Fibroblast of lung (primary cell): Measurements from ENCODE around the gene NUP214. TPM values are rescaled to one million over a fixed set of nuclear protein-coding genes. Genes with fewer than 3 reads are reported as not detected.

Experiments
- DNase-seq, 2 donors: peaks; one replicate each; pipeline versions ENCODE4 v3.0.0 to v3.0.0-alpha.2; 2010; ENCODE audit warnings: low read depth in 2 of 2
- H2AFZ ChIP-seq: 2 replicates; pipeline ENCODE4 v1.5.1; 2012; ENCODE audit warnings: low read length, control low read depth, inconsistent platforms
- H3K27ac ChIP-seq: 2 replicates; pipeline ENCODE4 v1.5.1; 2011; ENCODE audit warnings: low read length, control low read depth; ENCODE audit not compliant: insufficient read depth
- H3K27me3 ChIP-seq: 2 replicates; pipeline ENCODE4 v1.5.1; 2011; ENCODE audit warnings: mild to moderate bottlenecking, low read length; ENCODE audit not compliant: control insufficient read depth, insufficient read depth
- H3K36me3 ChIP-seq: 2 replicates; pipeline ENCODE4 v1.5.1; 2011; ENCODE audit warnings: low read length; ENCODE audit not compliant: control insufficient read depth, insufficient read depth
- H3K4me1 ChIP-seq: 2 replicates; pipeline ENCODE4 v1.5.1; 2011; ENCODE audit warnings: low read length; ENCODE audit not compliant: control insufficient read depth, insufficient read depth; ENCODE audit errors: extremely low read depth
- H3K4me2 ChIP-seq: 2 replicates; pipeline ENCODE4 v1.5.1; 2011; ENCODE audit warnings: low read length, control low read depth; ENCODE audit not compliant: insufficient read depth; ENCODE audit errors: extremely low read depth
- H3K4me3 ChIP-seq, 4 experiments: fragments of 200-600 bp in 1 of 4; sonication (generic) in 1 of 4; replicated peaks in 1 of 4; 2 replicates each; pipeline ENCODE4 v1.5.1; 2011 to 2016; ENCODE audit warnings: low read length in 4 of 4, low read depth in 3 of 4, mild to moderate bottlenecking in 3 of 4, control low read depth in 2 of 4, inconsistent platforms in 1 of 4, mixed read lengths in 1 of 4; ENCODE audit not compliant: insufficient read depth in 1 of 4; ENCODE audit errors: control extremely low read depth in 1 of 4
- H3K79me2 ChIP-seq: 2 replicates; pipeline ENCODE4 v1.5.1; 2012; ENCODE audit warnings: mild to moderate bottlenecking, low read length, inconsistent platforms; ENCODE audit not compliant: control insufficient read depth, insufficient read depth
- H3K9ac ChIP-seq: 2 replicates; pipeline ENCODE4 v1.5.1; 2011; ENCODE audit warnings: mild to moderate bottlenecking, low read length, control low read depth; ENCODE audit not compliant: insufficient read depth
- H3K9me3 ChIP-seq: 2 replicates; pipeline ENCODE4 v1.5.1; 2012; ENCODE audit warnings: low read depth, low read length; ENCODE audit not compliant: control insufficient read depth, insufficient read depth
- H4K20me1 ChIP-seq: 2 replicates; pipeline ENCODE4 v1.5.1; 2011; ENCODE audit warnings: low read length; ENCODE audit not compliant: control insufficient read depth, insufficient read depth; ENCODE audit errors: extremely low read depth
- CTCF ChIP-seq, 2 donors: IDR thresholded peaks in 1 of 2; conservative IDR thresholded peaks in 1 of 2; 1 replicate in 1 of 2; 2 replicates in 1 of 2; pipeline ENCODE4 v1.5.1; 2011 to 2012; ENCODE audit warnings: low read length in 2 of 2, control low read depth in 1 of 2, inconsistent platforms in 1 of 2, low read depth in 1 of 2, mild to moderate bottlenecking in 1 of 2
- EZH2 ChIP-seq: IDR thresholded peaks from 2 replicates; pipeline ENCODE4 v1.5.1; 2012; ENCODE audit warnings: low read length, control low read depth, mild to moderate bottlenecking; ENCODE audit errors: missing control alignments
- polyA plus RNA-seq, 2 donors: library from polyadenylated mRNA; depleted of rRNA in 1 of 2; stranded (reverse) in 1 of 2; unstranded in 1 of 2; fragments of >200 nt; gene quantifications; 2 replicates each; pipeline ENCODE4 v1.2.1, GENCODE V29; 2011 to 2012; ENCODE audit warnings: missing spikeins in 1 of 2
- total RNA-seq: library from RNA; depleted of rRNA; stranded (reverse); fragments of >200 nt; gene quantifications from 2 replicates; pipeline ENCODE4 v1.2.1, GENCODE V29; 2014

NUP214 gene
- total and polyA plus RNA-seq, 2 donors (not counting 1 experiment from before 2014, with no cell fraction given) = 5.0 to 12.2 TPM

- Histone ChIP-seq H3K4me2 (no peak overlapping the region), H3K9me3 (no peaks in the 10 kb centered on the region), H2AFZ (no peak overlapping the region), H3K79me2 (no peaks in the 10 kb centered on the region), H4K20me1 (no peaks in the 10 kb centered on the region), H3K4me3 (no peak overlapping the region), H3K4me1 (no peaks in the 10 kb centered on the region), H3K9ac (no peak overlapping the region), H3K27ac (no peak overlapping the region), H3K27me3 (peaks cover 43% of the 10 kb centered on the region), H3K36me3 (no peaks in the 10 kb centered on the region)
- no peak for DNase-seq
- TF ChIP-seq CTCF (conservative IDR thresholded peaks at IDR 0.05 in 1 of 2, IDR thresholded peaks at IDR 0.05 in 1 of 2; ENCODE audit: low read depth in 1 of 2, low read length in 2 of 2) (no peak), EZH2 (no peak)
Measured at GRCh38 chr9:131279863-131280570, 154.6 kb downstream of the NUP214 start.

GRCh38 chr9:131280660-131281059 is 155.3 kb downstream of the NUP214 start:
- Histone ChIP-seq H3K9me3 (no peaks in the 10 kb centered on the region), H3K36me3 (no peaks in the 10 kb centered on the region), H2AFZ (no peak overlapping the region), H4K20me1 (no peaks in the 10 kb centered on the region), H3K27me3 (peaks cover 40% of the 10 kb centered on the region), H3K9ac (no peak overlapping the region), H3K4me2 (no peak overlapping the region), H3K79me2 (no peaks in the 10 kb centered on the region), H3K27ac (no peak overlapping the region), H3K4me3 (no peak overlapping the region), H3K4me1 (no peaks in the 10 kb centered on the region)
- TF ChIP-seq EZH2 (no peak), CTCF (conservative IDR thresholded peaks at IDR 0.05 in 1 of 2, IDR thresholded peaks at IDR 0.05 in 1 of 2; ENCODE audit: low read depth in 1 of 2, low read length in 2 of 2) (no peak)
- DNase-seq = no peak

- H3K36me3 ChIP-seq = no peaks in the 10 kb centered on the region
- no peak overlapping the region for H3K9ac ChIP-seq
- no peaks in the 10 kb centered on the region for H3K79me2 ChIP-seq
- H4K20me1 ChIP-seq = no peaks in the 10 kb centered on the region
- H3K27me3 ChIP-seq = peaks cover 35% of the 10 kb centered on the region
- H3K4me1 ChIP-seq = no peaks in the 10 kb centered on the region
- no peak overlapping the region for H3K4me2 ChIP-seq
- TF ChIP-seq CTCF (conservative IDR thresholded peaks at IDR 0.05 in 1 of 2, IDR thresholded peaks at IDR 0.05 in 1 of 2; ENCODE audit: low read depth in 1 of 2, low read length in 2 of 2) (no peak), EZH2 (no peak)
- H3K27ac ChIP-seq = no peak overlapping the region
- H3K4me3 ChIP-seq = no peak overlapping the region
- no peaks in the 10 kb centered on the region for H3K9me3 ChIP-seq
- H2AFZ ChIP-seq = no peak overlapping the region
- DNase-seq = no peak
Measured at GRCh38 chr9:131281119-131281965, 156.0 kb downstream of the NUP214 start.
